ENCODE data around the gene HMGB3.

The HMGB3 gene

DNA sequence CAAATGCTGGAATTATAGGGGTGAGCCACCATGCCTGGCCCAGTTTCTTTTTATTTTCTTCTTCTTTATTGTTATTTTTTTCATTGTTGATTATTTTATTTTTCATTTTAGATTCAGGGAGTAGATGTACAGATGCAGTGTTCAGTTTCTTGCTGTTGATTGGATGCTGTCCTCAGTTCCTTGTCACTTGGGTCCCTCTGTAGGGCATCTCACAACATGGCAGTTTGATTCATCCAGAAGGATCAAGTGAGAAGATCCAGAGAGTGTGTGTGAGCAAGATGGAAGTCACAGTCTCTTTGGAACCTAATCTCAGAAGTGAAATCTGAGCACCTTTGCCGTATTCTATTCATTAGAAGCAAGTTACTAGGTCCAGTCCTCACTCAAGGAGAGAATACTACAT lies 20.9 kb downstream of the HMGB3 start:
- H3K27me3 ChIP-seq (ENCODE audit: insufficient read depth, poor library complexity, severe bottlenecking) = no peaks in the 10 kb centered on the region
- no peak overlapping the region for H3K27ac ChIP-seq (replicated peaks)
- TF ChIP-seq, protein P1, sequence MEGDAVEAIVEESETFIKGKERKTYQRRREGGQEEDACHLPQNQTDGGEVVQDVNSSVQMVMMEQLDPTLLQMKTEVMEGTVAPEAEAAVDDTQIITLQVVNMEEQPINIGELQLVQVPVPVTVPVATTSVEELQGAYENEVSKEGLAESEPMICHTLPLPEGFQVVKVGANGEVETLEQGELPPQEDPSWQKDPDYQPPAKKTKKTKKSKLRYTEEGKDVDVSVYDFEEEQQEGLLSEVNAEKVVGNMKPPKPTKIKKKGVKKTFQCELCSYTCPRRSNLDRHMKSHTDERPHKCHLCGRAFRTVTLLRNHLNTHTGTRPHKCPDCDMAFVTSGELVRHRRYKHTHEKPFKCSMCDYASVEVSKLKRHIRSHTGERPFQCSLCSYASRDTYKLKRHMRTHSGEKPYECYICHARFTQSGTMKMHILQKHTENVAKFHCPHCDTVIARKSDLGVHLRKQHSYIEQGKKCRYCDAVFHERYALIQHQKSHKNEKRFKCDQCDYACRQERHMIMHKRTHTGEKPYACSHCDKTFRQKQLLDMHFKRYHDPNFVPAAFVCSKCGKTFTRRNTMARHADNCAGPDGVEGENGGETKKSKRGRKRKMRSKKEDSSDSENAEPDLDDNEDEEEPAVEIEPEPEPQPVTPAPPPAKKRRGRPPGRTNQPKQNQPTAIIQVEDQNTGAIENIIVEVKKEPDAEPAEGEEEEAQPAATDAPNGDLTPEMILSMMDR (IDR thresholded peaks at IDR 0.05; ENCODE audit: insufficient read depth, low read length) = no peak
- TF ChIP-seq GABPA (IDR thresholded peaks at IDR 0.05; ENCODE audit: low read depth) (no peak), SPI1 (IDR thresholded peaks at IDR 0.05; ENCODE audit: borderline replicate concordance, low read depth) (no peak), POLR2AphosphoS5 (IDR thresholded peaks at IDR 0.05; ENCODE audit: low read depth) (no peak)
- TF ChIP-seq, protein P2, sequence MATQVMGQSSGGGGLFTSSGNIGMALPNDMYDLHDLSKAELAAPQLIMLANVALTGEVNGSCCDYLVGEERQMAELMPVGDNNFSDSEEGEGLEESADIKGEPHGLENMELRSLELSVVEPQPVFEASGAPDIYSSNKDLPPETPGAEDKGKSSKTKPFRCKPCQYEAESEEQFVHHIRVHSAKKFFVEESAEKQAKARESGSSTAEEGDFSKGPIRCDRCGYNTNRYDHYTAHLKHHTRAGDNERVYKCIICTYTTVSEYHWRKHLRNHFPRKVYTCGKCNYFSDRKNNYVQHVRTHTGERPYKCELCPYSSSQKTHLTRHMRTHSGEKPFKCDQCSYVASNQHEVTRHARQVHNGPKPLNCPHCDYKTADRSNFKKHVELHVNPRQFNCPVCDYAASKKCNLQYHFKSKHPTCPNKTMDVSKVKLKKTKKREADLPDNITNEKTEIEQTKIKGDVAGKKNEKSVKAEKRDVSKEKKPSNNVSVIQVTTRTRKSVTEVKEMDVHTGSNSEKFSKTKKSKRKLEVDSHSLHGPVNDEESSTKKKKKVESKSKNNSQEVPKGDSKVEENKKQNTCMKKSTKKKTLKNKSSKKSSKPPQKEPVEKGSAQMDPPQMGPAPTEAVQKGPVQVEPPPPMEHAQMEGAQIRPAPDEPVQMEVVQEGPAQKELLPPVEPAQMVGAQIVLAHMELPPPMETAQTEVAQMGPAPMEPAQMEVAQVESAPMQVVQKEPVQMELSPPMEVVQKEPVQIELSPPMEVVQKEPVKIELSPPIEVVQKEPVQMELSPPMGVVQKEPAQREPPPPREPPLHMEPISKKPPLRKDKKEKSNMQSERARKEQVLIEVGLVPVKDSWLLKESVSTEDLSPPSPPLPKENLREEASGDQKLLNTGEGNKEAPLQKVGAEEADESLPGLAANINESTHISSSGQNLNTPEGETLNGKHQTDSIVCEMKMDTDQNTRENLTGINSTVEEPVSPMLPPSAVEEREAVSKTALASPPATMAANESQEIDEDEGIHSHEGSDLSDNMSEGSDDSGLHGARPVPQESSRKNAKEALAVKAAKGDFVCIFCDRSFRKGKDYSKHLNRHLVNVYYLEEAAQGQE (IDR thresholded peaks at IDR 0.05; ENCODE audit: insufficient replicate concordance, low read depth) = no peak
- no peak for DNase-seq (ENCODE audit: low read depth in 1 of 2, low spot score in 1 of 2)
- H3K4me3 ChIP-seq (replicated peaks; ENCODE audit: insufficient read depth, low read length) = no peak overlapping the region

DNA sequence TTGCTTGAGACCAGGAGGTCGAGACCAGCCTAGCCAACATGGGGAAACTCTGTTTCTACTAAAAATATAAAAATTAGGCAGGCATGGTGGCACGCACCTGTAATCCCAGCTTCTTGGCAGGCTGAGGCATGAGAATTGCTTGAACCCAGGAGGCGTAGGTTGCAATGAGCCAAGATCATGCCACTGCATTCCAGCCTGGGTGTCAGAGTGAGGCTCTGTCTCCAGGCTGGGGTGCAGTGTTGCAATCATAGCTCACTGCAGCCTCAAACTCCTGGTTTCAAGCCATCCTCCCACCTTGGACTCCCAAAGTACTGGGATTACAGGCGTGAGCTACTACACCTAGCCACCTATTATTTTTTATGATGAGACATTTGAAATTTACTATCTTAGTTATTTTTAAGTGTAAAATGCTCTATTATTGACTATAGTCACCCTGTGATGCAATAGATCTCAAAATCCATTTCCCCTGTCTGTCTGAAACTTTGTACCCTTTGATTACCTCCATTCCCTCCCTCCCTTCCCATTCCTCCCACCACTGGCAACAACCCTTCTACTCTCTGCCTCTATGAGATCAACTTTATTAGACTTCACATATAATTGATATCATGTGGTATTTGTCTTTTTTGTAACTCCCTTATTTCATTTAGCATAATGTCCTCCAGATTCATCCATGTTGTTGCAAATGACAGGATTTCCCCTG lies 23.4 kb downstream of the HMGB3 start:
- TF ChIP-seq POLR2AphosphoS5 (IDR thresholded peaks at IDR 0.05; ENCODE audit: low read depth) (no peak), SPI1 (IDR thresholded peaks at IDR 0.05; ENCODE audit: borderline replicate concordance, low read depth) (no peak), GABPA (IDR thresholded peaks at IDR 0.05; ENCODE audit: low read depth) (no peak)
- TF ChIP-seq, protein P2 (IDR thresholded peaks at IDR 0.05; ENCODE audit: insufficient replicate concordance, low read depth) = no peak
- TF ChIP-seq, protein P1 (IDR thresholded peaks at IDR 0.05; ENCODE audit: insufficient read depth, low read length) = no peak
- Histone ChIP-seq H3K27me3 (ENCODE audit: insufficient read depth, poor library complexity, severe bottlenecking) (no peaks in the 10 kb centered on the region), H3K27ac (replicated peaks) (no peak overlapping the region), H3K4me3 (replicated peaks; ENCODE audit: insufficient read depth, low read length) (no peak overlapping the region)
- no peak for DNase-seq (ENCODE audit: low read depth in 1 of 2, low spot score in 1 of 2)

DNA sequence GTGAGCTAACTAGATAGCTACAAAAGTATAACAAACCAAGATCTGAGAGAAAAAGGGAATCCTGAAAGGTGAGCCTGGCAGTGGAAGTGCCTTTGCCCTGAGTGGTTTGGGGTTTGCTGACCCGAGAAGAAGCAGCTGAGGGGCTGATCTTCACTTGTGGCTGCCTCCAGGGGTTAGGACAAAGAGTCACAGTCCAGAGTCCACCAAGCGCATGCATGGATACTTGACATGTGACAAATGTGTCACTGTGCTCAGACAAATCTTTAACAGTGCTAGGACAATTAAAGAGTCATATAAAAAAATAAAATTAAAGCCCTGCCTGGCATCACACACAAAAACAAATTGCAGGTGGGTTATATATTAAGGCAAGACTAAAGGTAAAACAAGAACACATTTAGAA lies 26.4 kb downstream of the HMGB3 start:
- H3K4me3 ChIP-seq (replicated peaks; ENCODE audit: insufficient read depth, low read length) = no peak overlapping the region
- H3K27me3 ChIP-seq (ENCODE audit: insufficient read depth, poor library complexity, severe bottlenecking) = no peaks in the 10 kb centered on the region
- no peak overlapping the region for H3K27ac ChIP-seq (replicated peaks)
- no peak for TF ChIP-seq GABPA (IDR thresholded peaks at IDR 0.05; ENCODE audit: low read depth)
- no peak for TF ChIP-seq SPI1 (IDR thresholded peaks at IDR 0.05; ENCODE audit: borderline replicate concordance, low read depth)
- TF ChIP-seq, protein P2 (IDR thresholded peaks at IDR 0.05; ENCODE audit: insufficient replicate concordance, low read depth) = no peak
- no peak for TF ChIP-seq POLR2AphosphoS5 (IDR thresholded peaks at IDR 0.05; ENCODE audit: low read depth)
- TF ChIP-seq, protein P1 (IDR thresholded peaks at IDR 0.05; ENCODE audit: insufficient read depth, low read length) = no peak
- DNase-seq (ENCODE audit: low read depth in 1 of 2, low spot score in 1 of 2) = no peak

Data from HL-60 (cell line).